Measurements from ENCODE around the gene KLF7. TPM values are rescaled to one million over a fixed set of nuclear protein-coding genes. Genes with fewer than 3 reads are reported as not detected.
A peak's percentile ranks its signal among the peaks of the same experiment; 100 is the strongest.

KLF7 gene
- total RNA-seq, 1 donor: 31.1 TPM

DNA sequence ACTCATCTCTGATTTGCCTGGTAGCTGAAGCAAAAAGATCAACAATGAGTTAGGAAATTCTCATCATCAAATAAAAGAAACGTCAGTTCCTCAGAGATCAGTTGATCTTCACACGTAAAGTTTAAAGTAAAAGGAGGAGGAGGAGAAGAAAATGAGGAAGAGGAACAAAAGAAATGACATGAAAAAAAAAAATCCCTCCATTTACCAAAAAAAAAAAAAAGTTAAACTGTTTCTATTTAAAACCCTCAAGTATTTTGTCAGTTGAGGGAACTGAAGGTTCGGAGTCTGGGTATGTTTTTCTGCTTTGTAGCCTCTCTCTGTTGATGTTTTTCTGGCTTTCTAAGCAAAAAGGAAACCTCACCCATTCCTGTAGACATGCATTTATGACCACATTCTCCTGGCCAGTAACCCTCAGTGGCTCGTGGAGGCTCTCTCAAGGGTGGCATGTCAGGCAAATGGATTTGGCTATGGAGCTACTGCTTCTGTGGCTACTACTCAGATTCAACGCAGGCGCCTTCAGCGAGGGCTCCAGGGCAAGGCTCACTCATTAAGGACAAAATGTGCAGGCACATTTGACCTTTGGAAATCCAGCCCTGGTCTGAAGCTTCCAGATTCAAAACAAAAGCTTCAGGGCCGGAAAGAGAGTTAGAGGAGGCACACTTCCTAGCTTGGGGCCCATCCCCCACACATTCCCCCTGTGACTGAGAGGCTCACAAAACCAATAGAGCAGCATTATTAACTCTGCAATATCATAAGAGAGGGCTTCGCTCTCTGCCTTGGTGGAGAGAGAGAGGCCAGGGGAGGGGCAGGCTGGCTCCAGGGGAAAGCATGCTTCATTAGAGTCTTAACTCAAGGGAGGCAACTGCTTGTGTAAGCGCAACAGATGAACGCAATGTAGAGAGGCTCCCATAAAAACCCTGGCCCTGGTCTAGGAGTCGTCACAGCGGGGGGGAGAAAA, 22.3 kb downstream of the KLF7 start:
- H3K4me1 ChIP-seq (ENCODE audit: insufficient read depth, low read length): peaks cover 40% of the 10 kb centered on the region
- TF ChIP-seq, protein P1, sequence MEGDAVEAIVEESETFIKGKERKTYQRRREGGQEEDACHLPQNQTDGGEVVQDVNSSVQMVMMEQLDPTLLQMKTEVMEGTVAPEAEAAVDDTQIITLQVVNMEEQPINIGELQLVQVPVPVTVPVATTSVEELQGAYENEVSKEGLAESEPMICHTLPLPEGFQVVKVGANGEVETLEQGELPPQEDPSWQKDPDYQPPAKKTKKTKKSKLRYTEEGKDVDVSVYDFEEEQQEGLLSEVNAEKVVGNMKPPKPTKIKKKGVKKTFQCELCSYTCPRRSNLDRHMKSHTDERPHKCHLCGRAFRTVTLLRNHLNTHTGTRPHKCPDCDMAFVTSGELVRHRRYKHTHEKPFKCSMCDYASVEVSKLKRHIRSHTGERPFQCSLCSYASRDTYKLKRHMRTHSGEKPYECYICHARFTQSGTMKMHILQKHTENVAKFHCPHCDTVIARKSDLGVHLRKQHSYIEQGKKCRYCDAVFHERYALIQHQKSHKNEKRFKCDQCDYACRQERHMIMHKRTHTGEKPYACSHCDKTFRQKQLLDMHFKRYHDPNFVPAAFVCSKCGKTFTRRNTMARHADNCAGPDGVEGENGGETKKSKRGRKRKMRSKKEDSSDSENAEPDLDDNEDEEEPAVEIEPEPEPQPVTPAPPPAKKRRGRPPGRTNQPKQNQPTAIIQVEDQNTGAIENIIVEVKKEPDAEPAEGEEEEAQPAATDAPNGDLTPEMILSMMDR (IDR thresholded peaks at IDR 0.05; ENCODE audit: extremely low read depth, low read depth, low read length): no peak
- H3K4me2 ChIP-seq (ENCODE audit: insufficient read depth, low read length): peak overlapping the region; percentile 81
- H4K20me1 ChIP-seq (ENCODE audit: insufficient read depth, low read length): peaks cover 66% of the 10 kb centered on the region
- no peaks in the 10 kb centered on the region for H3K27me3 ChIP-seq (ENCODE audit: insufficient read depth, low read length)
- H3K79me2 ChIP-seq (ENCODE audit: insufficient read depth, low read length): peaks cover 97% of the 10 kb centered on the region
- H3K9me3 ChIP-seq (ENCODE audit: low read depth, low read length): no peaks in the 10 kb centered on the region
- DNase-seq (ENCODE audit: insufficient read length, low spot score, missing footprints): peak; percentile 47
- no peak overlapping the region for H2AFZ ChIP-seq (ENCODE audit: low read length)
- peaks cover 8% of the 10 kb centered on the region for H3K36me3 ChIP-seq (ENCODE audit: insufficient read depth, low read length)
- H3K27ac ChIP-seq (ENCODE audit: low read depth, low read length): peak overlapping the region; percentile 84
- H3K4me3 ChIP-seq (ENCODE audit: insufficient read depth, low read length): peak overlapping the region; percentile 49

DNA sequence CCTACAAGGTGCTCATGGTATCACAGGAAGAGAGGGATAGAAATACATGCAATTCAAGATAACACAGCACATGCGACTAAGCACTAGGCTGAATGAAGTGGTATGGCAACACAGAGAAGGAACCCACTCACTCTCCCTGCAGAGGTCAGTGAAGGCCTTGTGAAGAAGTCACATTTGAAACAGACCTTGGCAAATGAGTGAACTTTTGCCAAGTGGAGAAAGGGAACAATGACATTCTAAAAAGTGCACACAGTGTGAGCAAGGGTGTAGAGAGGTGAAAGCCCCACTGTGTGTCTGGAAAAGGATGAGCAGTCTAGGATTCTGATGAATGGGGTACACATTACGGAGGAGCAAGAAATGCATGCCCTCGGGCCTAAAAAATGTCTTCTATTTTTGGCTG, 23.3 kb downstream of the KLF7 start:
- TF ChIP-seq, protein P1 (IDR thresholded peaks at IDR 0.05; ENCODE audit: extremely low read depth, low read depth, low read length): peak; percentile 27
- no peak for DNase-seq (ENCODE audit: insufficient read length, low spot score, missing footprints)
- Histone ChIP-seq H3K27ac (ENCODE audit: low read depth, low read length) (peak overlapping the region; percentile 84), H3K9me3 (ENCODE audit: low read depth, low read length) (no peaks in the 10 kb centered on the region), H3K27me3 (ENCODE audit: insufficient read depth, low read length) (no peaks in the 10 kb centered on the region), H3K36me3 (ENCODE audit: insufficient read depth, low read length) (peaks cover 8% of the 10 kb centered on the region), H3K4me1 (ENCODE audit: insufficient read depth, low read length) (peaks cover 40% of the 10 kb centered on the region), H3K79me2 (ENCODE audit: insufficient read depth, low read length) (peaks cover 97% of the 10 kb centered on the region), H4K20me1 (ENCODE audit: insufficient read depth, low read length) (peaks cover 68% of the 10 kb centered on the region), H3K4me2 (ENCODE audit: insufficient read depth, low read length) (peak overlapping the region; percentile 81), H2AFZ (ENCODE audit: low read length) (no peak overlapping the region), H3K4me3 (ENCODE audit: insufficient read depth, low read length) (no peak overlapping the region)

DNA sequence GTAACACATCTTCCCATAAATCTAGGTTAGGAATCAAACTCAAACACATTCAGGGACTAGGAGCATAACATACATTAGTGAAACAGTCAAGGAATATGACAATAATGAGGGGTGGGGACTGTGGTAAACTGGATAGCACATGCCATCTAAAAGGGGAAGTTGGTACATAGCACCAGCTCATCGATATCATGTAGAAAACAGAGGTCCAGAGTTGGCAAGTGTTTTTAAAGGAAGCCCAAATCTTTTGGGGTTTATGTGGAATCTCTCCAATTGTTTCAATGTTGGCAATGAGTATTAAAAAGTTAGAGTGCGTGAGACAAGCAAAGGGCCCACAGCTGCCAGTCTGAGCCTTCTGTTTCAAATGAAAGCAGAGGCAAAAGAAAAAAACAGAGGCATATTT, 24.4 kb downstream of the KLF7 start:
- Histone ChIP-seq H3K79me2 (ENCODE audit: insufficient read depth, low read length) (peaks cover 97% of the 10 kb centered on the region), H3K36me3 (ENCODE audit: insufficient read depth, low read length) (peaks cover 8% of the 10 kb centered on the region), H3K27me3 (ENCODE audit: insufficient read depth, low read length) (no peaks in the 10 kb centered on the region), H3K9me3 (ENCODE audit: low read depth, low read length) (no peaks in the 10 kb centered on the region), H2AFZ (ENCODE audit: low read length) (no peak overlapping the region), H3K4me2 (ENCODE audit: insufficient read depth, low read length) (peak overlapping the region; percentile 2), H4K20me1 (ENCODE audit: insufficient read depth, low read length) (peaks cover 67% of the 10 kb centered on the region), H3K4me3 (ENCODE audit: insufficient read depth, low read length) (no peak overlapping the region), H3K4me1 (ENCODE audit: insufficient read depth, low read length) (peaks cover 45% of the 10 kb centered on the region), H3K27ac (ENCODE audit: low read depth, low read length) (peak overlapping the region; percentile 25)
- TF ChIP-seq, protein P1 (IDR thresholded peaks at IDR 0.05; ENCODE audit: extremely low read depth, low read depth, low read length): no peak
- no peak for DNase-seq (ENCODE audit: insufficient read length, low spot score, missing footprints)

DNA sequence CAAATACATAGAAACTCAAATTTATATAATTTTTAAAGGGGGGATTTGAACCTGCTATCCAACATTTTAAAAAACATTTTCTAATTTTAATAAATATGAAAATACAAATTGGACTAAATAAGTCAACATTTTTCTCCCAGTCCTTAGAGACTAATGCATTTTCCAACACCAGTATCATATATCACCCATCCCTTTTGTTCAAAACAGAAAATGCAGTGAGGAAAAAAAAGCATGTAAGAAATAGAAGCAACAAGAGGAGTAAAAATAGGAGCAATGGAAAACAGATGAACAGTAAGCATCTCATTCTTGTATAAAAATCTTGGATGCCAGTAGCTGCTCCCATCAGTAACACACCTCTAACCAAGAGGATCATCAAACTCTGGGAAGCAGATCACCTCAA, 25.5 kb downstream of the KLF7 start:
- no peak overlapping the region for H3K4me2 ChIP-seq (ENCODE audit: insufficient read depth, low read length)
- no peaks in the 10 kb centered on the region for H3K36me3 ChIP-seq (ENCODE audit: insufficient read depth, low read length)
- no peak overlapping the region for H2AFZ ChIP-seq (ENCODE audit: low read length)
- DNase-seq (ENCODE audit: insufficient read length, low spot score, missing footprints): no peak
- no peak overlapping the region for H3K27ac ChIP-seq (ENCODE audit: low read depth, low read length)
- H3K4me1 ChIP-seq (ENCODE audit: insufficient read depth, low read length): peaks cover 56% of the 10 kb centered on the region
- no peaks in the 10 kb centered on the region for H3K9me3 ChIP-seq (ENCODE audit: low read depth, low read length)
- TF ChIP-seq, protein P1 (IDR thresholded peaks at IDR 0.05; ENCODE audit: extremely low read depth, low read depth, low read length): no peak
- H3K27me3 ChIP-seq (ENCODE audit: insufficient read depth, low read length): no peaks in the 10 kb centered on the region
- H3K4me3 ChIP-seq (ENCODE audit: insufficient read depth, low read length): no peak overlapping the region
- peaks cover 74% of the 10 kb centered on the region for H4K20me1 ChIP-seq (ENCODE audit: insufficient read depth, low read length)
- peaks cover 97% of the 10 kb centered on the region for H3K79me2 ChIP-seq (ENCODE audit: insufficient read depth, low read length)

Data from osteoblast (primary cell).